ENCODE data around the gene CDR2. TPM values are rescaled to one million over a fixed set of nuclear protein-coding genes. Genes with fewer than 3 reads are reported as not detected.
"Not testable (repeated sequence)": the region's sequence is repeated elsewhere in the genome, so short reads cannot be mapped to it uniquely, and the experiment has no call there.

The CDR2 gene
- polyA plus RNA-seq, 3 donors, result 28.8 to 35.0 (median 30.8) TPM

DNA sequence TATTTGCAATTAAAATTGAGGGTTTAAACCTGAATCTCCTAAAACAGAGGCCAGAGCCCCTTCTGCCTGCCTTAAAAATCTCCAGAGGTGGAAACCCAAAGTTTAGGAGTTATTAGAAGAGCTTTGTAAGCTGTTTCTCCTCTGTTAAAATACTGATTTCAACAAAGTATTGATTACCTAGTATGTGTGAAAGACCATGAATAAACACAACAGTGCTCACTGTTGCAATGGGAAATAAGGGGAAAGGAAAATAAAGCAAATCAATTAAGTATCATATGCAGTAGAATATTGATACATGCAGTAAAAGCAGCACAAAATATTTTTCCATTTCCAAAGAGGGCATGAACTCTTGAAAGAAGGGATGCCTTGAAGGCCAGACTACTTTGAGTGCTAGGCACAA, 14.7 kb downstream of the CDR2 start:
- no peak for DNase-seq (ENCODE audit: extremely low read depth in 1 of 11, low read depth in 9 of 11, low spot score in 4 of 11)

GRCh38 chr16:22358000-22358399, 16.4 kb downstream of the CDR2 start:
- DNase-seq (ENCODE audit: extremely low read depth in 1 of 11, low read depth in 9 of 11, low spot score in 4 of 11), result no peak

DNA sequence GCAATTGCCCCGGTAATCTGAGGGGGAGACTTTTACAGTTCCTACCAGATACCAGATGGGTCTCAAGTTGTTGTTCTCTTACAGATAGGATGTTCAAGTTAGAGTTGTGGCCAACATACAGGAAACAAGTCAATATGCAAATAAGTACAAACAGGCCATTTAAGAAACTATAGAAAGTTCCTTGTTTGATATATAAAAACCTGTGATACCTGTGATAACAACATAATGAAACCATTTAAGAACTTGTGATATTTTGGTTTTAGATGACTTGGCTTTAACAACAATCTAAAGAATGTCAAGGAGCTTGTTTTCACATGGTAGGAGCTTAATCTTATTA, 16.8 kb downstream of the CDR2 start:
- no peak for DNase-seq (ENCODE audit: extremely low read depth in 1 of 11, low read depth in 9 of 11, low spot score in 4 of 11)

DNA sequence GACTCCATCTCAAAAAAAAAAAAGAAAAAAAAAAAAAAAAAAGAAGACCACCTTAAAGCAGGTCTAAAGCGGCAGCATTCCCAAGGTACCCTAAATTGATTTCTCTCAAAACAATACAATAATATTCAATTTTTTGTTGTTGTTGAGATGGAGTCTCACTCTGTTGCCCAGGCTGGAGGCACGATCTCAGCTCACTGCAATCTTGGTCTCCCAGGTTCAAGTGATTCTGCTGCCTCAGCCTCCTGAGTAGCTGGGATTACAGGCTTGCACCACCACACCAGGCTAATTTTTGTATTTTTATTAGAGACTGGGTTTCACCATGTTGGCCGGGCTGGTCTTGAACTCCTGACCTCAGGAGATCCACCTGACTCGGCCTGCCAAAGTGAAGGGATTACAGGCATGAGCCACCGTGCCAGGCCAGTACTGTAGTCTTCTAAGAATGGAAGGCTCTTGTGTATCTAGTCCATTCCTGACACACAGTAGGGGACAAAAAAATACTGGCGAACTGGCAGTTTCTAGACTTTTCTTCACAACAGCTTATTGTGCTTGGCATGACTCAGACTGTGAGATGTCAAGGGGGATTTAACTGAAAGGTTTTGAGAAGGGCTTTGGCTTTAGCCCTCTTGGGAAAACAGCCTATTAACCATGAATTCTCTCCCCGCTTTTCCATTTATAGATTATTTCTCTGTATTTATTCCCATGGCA, 17.3 kb downstream of the CDR2 start:
- no peak for DNase-seq (ENCODE audit: extremely low read depth in 1 of 11, low read depth in 9 of 11, low spot score in 4 of 11)

- no peak for DNase-seq (ENCODE audit: extremely low read depth in 1 of 11, low read depth in 9 of 11, low spot score in 4 of 11)
Observed at GRCh38 chr16:22355487-22355908, 18.9 kb downstream of the CDR2 start.

DNA sequence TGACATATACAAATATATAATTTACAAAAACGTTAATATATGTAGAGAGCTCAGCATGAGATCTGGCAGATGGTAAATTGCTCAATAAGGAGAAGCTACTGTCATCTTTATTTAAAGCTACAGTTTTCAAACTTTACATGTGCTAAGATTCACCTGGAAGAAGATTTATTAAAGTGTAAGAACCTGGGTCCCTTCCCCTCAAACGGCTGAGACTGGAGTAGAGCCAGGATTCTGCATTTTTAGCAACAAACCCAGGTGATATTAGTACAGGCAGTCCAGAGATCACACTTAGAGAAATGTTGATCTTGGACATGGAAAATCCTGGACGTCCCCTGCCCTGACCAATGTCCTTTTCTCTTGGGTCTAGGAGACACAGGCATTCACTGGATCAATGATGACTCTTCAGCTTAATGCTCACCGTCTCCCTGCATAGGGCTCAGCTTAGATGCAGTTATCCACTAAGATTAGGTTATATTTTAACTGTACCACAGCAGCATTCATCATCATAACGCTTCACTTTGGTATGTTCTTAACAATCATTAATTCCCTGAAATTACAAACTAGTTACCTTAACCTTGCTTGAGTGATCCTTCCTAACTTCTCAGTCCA, 20.4 kb downstream of the CDR2 start:
- DNase-seq (ENCODE audit: extremely low read depth in 1 of 11, low read depth in 9 of 11, low spot score in 4 of 11), result peak in 2 of 11 donors; percentile 4 to 28

- peak in 2 of 11 donors; percentile 10 to 20 for DNase-seq (ENCODE audit: extremely low read depth in 1 of 11, low read depth in 9 of 11, low spot score in 4 of 11)
Observed at GRCh38 chr16:22353191-22353919, 21.1 kb downstream of the CDR2 start.

DNA sequence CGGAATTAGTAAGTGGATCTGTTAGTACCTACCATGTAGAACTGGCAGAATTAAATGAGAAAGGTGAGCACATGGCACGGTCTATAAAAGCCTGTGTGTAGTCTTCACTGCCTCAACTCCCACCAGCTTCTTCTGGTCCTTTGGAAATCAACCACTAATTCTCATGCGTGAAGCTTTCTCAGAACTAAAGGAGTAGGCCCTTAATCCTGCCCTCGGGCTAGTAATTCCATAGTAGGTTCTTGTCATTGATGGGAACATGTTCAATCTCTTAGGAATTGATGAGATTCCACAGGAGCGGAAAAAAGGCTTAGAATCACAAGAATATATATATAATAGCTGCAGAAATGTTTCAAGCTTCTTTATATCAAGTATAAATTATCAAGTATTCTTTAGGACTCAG, 21.7 kb downstream of the CDR2 start:
- no peak for DNase-seq (ENCODE audit: extremely low read depth in 1 of 11, low read depth in 9 of 11, low spot score in 4 of 11)

GRCh38 chr16:22352140-22352539, 22.3 kb downstream of the CDR2 start:
- DNase-seq (ENCODE audit: extremely low read depth in 1 of 11, low read depth in 9 of 11, low spot score in 4 of 11), result no peak

GRCh38 chr16:22351017-22351416, 23.4 kb downstream of the CDR2 start:
- DNase-seq (ENCODE audit: extremely low read depth in 1 of 11, low read depth in 9 of 11, low spot score in 4 of 11), result not testable (repeated sequence)

- no peak for DNase-seq (ENCODE audit: extremely low read depth in 1 of 11, low read depth in 9 of 11, low spot score in 4 of 11)
Observed at GRCh38 chr16:22348291-22348690, 26.1 kb downstream of the CDR2 start.

DNA sequence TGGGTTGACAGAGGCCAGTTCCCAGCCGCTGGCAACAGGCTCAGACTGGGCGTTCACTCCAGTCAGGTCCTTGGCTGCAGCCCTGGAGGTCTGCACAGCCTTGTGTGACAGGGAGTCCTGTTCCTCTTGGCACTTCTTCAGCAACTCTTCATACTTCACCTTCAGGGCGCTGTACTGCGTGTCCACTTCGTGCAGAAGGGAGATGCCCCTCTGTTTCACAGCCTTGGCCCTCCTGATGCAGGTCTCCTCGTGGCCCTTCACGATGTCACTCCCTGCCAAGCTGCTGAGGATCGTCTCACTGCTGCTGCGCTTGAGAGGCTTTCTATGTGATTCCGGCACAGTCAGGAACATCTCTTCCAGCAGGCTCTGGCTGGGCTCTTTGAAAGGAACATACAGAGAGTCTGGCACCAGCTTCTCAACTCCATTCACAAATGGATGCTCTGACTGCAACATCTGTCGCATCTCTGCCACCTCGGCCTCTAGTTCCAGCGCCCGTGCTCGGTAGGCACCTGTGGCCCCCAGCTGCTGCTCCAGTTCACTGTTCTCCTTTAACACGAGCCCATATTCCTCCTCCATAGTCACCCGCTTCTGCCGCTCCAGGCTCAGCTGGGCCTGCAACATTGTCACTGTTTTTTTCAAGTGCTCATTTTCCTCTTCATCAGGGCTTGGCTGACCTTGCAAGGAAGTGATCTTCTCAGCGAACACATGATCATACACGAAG, 27.2 kb downstream of the CDR2 start:
- no peak for DNase-seq (ENCODE audit: extremely low read depth in 1 of 11, low read depth in 9 of 11, low spot score in 4 of 11)

- no peak for DNase-seq (ENCODE audit: extremely low read depth in 1 of 11, low read depth in 9 of 11, low spot score in 4 of 11)
Observed at GRCh38 chr16:22346483-22346882, 27.9 kb downstream of the CDR2 start.

DNA sequence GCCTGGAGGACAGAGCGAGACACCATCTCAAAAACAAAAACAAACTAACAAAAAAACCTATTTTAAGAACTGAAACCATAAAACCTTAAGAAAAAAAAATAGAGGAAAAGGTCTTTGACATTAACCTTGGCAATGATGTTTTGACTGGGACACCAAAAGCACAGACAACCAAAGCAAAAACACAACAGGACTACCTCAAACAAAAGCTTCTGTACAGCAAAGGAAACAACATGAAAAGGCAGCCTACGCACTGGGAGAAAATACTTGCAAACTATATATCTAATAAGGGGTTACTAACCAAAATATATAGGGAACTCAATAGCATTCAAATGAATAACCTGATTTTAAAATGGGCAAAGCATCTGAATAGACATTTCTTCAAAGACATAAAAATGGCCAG, 32.3 kb downstream of the CDR2 start:
- no peak for DNase-seq (ENCODE audit: extremely low read depth in 1 of 11, low read depth in 9 of 11, low spot score in 4 of 11)

DNA sequence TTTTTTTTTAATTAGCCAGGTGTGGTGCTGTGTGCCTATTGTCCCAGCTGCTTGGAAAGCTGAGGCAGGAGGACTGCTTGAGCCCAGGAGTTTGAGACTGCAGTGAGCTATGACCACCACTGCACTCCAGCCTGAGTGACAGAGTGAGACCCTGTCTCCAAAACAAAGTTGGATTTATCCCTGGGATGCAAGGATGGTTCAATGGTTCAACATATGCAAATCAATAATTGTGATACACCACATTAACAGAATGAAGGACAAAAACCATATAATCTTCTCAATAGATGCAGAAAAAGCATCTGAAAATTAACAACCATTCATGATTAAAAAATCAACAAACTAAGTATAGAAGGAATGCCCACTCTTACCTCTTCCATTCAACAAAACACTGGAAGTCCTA, 33.5 kb downstream of the CDR2 start:
- DNase-seq (ENCODE audit: extremely low read depth in 1 of 11, low read depth in 9 of 11, low spot score in 4 of 11), result no peak

DNA sequence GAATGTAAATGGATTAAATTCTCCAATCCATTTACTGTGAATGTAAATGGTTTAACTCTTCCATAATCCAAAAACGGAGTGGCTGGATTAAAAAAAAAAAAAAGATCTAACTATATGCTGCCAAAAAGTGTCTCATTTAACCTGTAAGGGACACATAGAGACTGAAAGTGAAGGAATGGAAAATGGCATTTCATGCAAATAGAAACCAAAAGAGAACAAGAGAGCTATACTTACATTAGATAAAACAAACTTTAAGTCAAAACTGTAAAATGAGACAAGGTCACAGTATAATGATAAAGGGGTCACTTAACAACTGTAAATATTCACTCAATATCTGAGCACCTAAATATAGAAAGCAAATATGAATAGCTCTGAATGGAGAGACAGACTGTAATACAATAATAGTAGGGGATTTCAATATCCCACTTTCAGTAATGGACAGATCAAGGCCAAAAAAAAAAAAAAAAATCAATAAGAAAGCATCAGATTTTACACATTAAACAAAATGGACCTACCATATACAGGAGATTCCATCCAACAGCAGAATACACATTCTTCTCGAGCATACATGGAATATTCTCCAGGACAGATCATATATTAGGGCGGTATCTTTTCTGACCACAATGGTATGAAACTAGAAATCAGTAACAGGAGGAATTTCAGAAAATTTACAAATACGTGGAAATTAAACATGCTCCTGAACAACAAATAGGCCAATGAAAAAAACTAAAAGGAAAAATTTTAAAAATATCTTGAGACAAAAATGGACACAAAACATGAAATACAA, 36.4 kb downstream of the CDR2 start:
- DNase-seq (ENCODE audit: extremely low read depth in 1 of 11, low read depth in 9 of 11, low spot score in 4 of 11), result no peak

DNA sequence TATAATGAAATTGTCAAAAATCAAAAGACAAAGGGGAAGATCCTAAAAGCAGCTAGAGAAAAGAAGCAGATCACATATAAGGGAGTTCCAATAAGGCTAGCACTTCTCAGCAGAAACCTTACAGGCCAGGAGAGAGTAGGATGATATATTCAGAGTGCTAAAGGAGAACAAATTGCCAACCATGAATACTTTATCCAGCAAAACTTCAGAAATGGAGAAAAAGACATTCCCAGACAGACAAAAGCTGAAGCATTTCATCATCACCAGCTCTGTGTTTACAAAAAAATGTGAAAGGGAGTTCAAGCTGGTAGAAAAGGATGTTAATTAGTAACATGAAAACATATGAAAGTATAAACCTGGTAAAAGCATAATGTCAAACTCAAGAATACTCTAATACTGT, 37.4 kb downstream of the CDR2 start:
- DNase-seq (ENCODE audit: extremely low read depth in 1 of 11, low read depth in 9 of 11, low spot score in 4 of 11), result no peak

DNA sequence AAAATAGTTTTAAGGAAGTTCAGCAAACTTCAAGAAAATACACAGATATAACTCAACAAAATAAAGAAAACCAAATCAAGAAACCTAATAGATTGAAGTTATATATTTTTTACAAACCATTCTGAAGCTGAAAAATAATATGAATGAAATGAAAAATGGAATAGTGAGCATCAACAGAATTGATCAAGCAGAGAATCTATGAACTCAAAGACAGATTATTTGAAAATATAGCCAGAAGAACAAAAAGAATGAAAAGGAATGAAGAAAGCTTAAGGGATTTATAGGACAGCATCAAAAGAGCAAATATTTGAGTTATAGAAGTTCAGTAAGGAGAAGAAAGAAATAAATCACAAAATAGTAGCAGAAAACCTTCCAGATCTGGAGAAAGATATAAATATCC, 37.8 kb downstream of the CDR2 start:
- DNase-seq (ENCODE audit: extremely low read depth in 1 of 11, low read depth in 9 of 11, low spot score in 4 of 11), result no peak

DNA sequence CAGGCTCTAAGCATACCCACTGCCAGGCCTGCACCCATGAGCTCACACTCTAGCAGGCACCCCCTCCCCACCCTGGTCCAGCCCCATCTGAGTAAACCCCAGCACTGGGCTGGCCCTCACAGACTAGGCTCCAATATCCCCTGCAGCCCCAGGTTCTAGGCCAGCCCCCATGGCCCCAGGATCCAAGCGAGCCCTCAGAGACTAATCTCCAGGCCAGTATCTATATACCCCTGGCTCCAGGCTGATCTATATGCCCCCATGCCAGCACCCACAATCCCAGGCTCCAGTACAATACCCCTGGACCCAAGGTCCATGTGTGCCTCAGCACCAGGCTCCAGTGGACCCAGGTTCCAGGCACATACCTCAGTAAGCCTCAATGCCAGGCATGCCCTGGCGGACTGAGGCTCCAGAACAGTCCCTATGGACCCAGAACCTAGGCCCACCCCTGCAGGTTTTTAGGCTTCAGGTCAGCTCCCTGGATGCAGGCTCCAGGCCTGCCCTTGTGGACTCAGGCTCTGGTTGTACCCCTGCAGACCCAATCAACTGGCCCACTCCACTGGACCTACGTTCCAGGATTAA, 38.7 kb downstream of the CDR2 start:
- DNase-seq (ENCODE audit: extremely low read depth in 1 of 11, low read depth in 9 of 11, low spot score in 4 of 11), result no peak

Measured in renal cortex interstitium (tissue), 11 donors.